OCI-LY3 (cell line): ENCODE measurements around the gene COX8A.
"Not testable (repeated sequence)": the region's sequence is repeated elsewhere in the genome, so short reads cannot be mapped to it uniquely, and the experiment has no call there.

Source experiments
- H2AFZ ChIP-seq: fragments of 200-600, 300-600 bp; shearing (Covaris generic); 2 replicates; pipeline ENCODE4 v1.6.0; 2014; ENCODE audit warnings: antibody characterized with exemption, low read depth, low read length
- H3K27ac ChIP-seq: fragments of 200-600, 300-600 bp; sonication (generic); 2 replicates; pipeline ENCODE4 v1.5.1; 2014; ENCODE audit warnings: mild to moderate bottlenecking, low read length, moderate library complexity, mixed read lengths
- H3K27me3 ChIP-seq: fragments of 200-600, 300-600 bp; sonication (generic); 2 replicates; pipeline ENCODE4 v1.6.1; 2014; ENCODE audit warnings: low read depth, low read length, mixed read lengths
- H3K36me3 ChIP-seq: fragments of 200-600, 300-600 bp; sonication (generic); replicated peaks from 2 replicates; pipeline ENCODE3; 2014; ENCODE audit warnings: low read depth, low read length, mixed read lengths
- H3K4me1 ChIP-seq: fragments of 300-600, 200-600 bp; sonication (generic); 2 replicates; pipeline ENCODE4 v1.6.1; 2014; ENCODE audit warnings: low read length, mixed read lengths
- H3K4me2 ChIP-seq: fragments of 200-600, 300-600 bp; sonication (generic); 2 replicates; pipeline ENCODE4 v1.6.1; 2014; ENCODE audit warnings: low read length, mixed read lengths
- H3K4me3 ChIP-seq: fragments of 300-600, 200-600 bp; sonication (generic); 2 replicates; pipeline ENCODE4 v1.5.1; 2014; ENCODE audit warnings: antibody characterized with exemption, mild to moderate bottlenecking, low read length, moderate library complexity
- H3K79me2 ChIP-seq: fragments of 300-600, 200-600 bp; shearing (Covaris generic); 2 replicates; pipeline ENCODE4 v1.6.1; 2014; ENCODE audit warnings: mild to moderate bottlenecking, low read length, mixed read lengths
- H3K9ac ChIP-seq: fragments of 300-600, 200-600 bp; shearing (Covaris generic); 2 replicates; pipeline ENCODE4 v1.6.0; 2014; ENCODE audit warnings: mild to moderate bottlenecking, low read length, moderate library complexity
- H3K9me3 ChIP-seq: fragments of 200-600, 300-600 bp; shearing (Covaris generic); 2 replicates; pipeline ENCODE4 v1.6.1; 2014; ENCODE audit warnings: low read length, mixed read lengths; ENCODE audit not compliant: insufficient read depth
- H4K20me1 ChIP-seq: fragments of 200-600, 300-600 bp; sonication (generic); 2 replicates; pipeline ENCODE4 v1.6.1; 2016; ENCODE audit warnings: low read length, mixed read lengths; ENCODE audit not compliant: insufficient read depth
- CTCF ChIP-seq: fragments of 200-600, 300-600 bp; sonication (generic); IDR thresholded peaks from 2 replicates; pipeline ENCODE4 v1.5.1; 2014; ENCODE audit warnings: antibody characterized with exemption, low read length, low read depth
- EZH2phosphoT487 ChIP-seq: fragments of 200-600 bp; shearing (Covaris generic); IDR thresholded peaks from 2 replicates; pipeline ENCODE4 v1.6.1; 2018; ENCODE audit warnings: antibody characterized with exemption, mixed run types, low read depth

COX8A gene

GRCh38 chr11:63958008-63958407 lies 16.4 kb upstream of the COX8A start:
- Histone ChIP-seq H2AFZ (no peak overlapping the region), H3K4me3 (no peak overlapping the region), H3K4me2 (no peak overlapping the region), H4K20me1 (no peaks in the 10 kb centered on the region), H3K27ac (no peak overlapping the region), H3K9ac (no peak overlapping the region), H3K79me2 (no peaks in the 10 kb centered on the region), H3K27me3 (no peaks in the 10 kb centered on the region), H3K9me3 (no peaks in the 10 kb centered on the region), H3K36me3 (peaks cover 26% of the 10 kb centered on the region), H3K4me1 (no peaks in the 10 kb centered on the region)
- TF ChIP-seq EZH2phosphoT487 (no peak), CTCF (no peak)

DNA sequence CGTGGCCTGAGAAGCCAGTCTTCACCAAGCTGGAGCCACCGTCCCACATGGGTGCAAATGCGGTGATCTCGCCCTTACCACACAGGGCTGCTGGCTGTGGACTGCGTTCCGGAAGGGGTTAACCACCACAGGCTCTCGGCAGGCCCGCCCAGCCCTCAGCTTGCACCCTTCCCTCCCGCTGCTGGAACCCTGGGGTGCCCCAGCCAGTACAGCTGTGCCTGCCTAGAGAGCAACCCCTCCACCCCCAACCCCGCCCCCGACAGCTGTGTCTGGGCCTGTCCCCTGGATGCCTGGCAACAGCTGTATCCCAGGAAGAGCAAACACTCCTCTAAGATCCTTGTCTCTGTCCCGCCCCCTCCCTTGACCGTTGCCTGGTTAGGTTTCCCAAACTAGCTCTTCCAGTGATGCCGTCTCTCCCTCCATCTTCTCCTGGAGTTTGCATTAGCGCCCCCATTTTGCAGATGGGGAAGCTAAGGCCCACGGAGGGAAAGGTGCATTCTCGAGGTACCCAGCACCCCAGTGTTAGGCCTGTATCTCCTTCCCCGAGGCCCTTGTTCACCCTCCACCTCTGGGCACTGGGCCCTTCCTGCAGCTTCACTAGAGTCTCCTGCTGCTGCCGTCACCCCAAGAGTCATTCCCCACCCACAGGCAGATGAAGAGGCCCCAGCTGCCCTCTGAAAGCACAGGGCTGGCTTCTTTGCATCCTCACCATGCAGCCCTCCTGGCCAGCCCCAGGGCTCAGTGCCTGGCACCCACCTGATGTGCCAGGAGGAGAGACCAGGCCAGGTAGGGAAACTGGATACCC lies 12.6 kb upstream of the COX8A start:
- Histone ChIP-seq H2AFZ (no peak overlapping the region), H3K27ac (no peak overlapping the region), H3K36me3 (no peaks in the 10 kb centered on the region)

GRCh38 chr11:63963895-63964294 lies 10.5 kb upstream of the COX8A start:
- not testable (repeated sequence) for H3K4me3 ChIP-seq, H3K9ac ChIP-seq, H3K27ac ChIP-seq, H4K20me1 ChIP-seq, H3K79me2 ChIP-seq, H3K27me3 ChIP-seq, H3K36me3 ChIP-seq, H2AFZ ChIP-seq, H3K9me3 ChIP-seq, H3K4me2 ChIP-seq, H3K4me1 ChIP-seq

More for the DNA sequence above, 12.6 kb upstream of the COX8A start:
- no peak overlapping the region for H3K9ac ChIP-seq
- no peaks in the 10 kb centered on the region for H3K79me2 ChIP-seq
- H3K4me1 ChIP-seq = peaks cover 4% of the 10 kb centered on the region; the same call in 1 of the 2 replicates
- no peak overlapping the region for H3K4me2 ChIP-seq
- no peak for TF ChIP-seq EZH2phosphoT487
- no peak for TF ChIP-seq CTCF
- no peaks in the 10 kb centered on the region for H3K9me3 ChIP-seq
- no peaks in the 10 kb centered on the region for H3K27me3 ChIP-seq
- H3K4me3 ChIP-seq = no peak overlapping the region
- no peaks in the 10 kb centered on the region for H4K20me1 ChIP-seq

DNA sequence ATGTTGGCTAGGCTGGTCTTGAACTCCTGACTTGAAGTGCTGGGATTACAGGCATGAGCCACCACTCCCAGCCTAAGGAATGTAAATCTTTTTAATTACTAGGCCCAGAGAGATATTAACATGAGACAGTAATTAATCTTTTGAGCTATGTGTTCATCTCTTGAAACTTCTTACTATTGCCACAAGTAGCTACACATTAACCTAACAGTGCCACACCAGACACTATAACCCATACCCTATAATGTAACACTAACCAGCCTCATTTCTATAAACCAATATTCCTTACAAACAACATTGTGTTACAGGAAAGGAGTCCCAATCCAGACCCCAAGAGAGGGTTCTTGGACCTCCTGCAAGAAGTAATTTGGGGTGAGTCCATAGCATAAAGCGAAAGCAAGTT lies 8.0 kb upstream of the COX8A start:
- Histone ChIP-seq H3K9ac (no peak overlapping the region), H3K27ac (no peak overlapping the region), H3K36me3 (no peaks in the 10 kb centered on the region), H3K79me2 (no peaks in the 10 kb centered on the region), H4K20me1 (no peaks in the 10 kb centered on the region), H2AFZ (no peak overlapping the region), H3K27me3 (no peaks in the 10 kb centered on the region), H3K4me1 (peaks cover 9% of the 10 kb centered on the region), H3K4me3 (no peak overlapping the region), H3K9me3 (no peaks in the 10 kb centered on the region), H3K4me2 (no peak overlapping the region)
- no peak for TF ChIP-seq CTCF
- TF ChIP-seq EZH2phosphoT487 = no peak
